ENCODE data around the gene HSPG2.

Gene HSPG2

GRCh38 chr1:21804536-21804935, 132.6 kb downstream of the HSPG2 start:
- no peak for DNase-seq
- H3K9me3 ChIP-seq (ENCODE audit: severe bottlenecking): no peaks in the 10 kb centered on the region
- no peak for TF ChIP-seq CTCF (IDR thresholded peaks at IDR 0.05; ENCODE audit: low read depth, low read length)
- no peak overlapping the region for H3K4me3 ChIP-seq (ENCODE audit: low read depth, low read length)
- no peak overlapping the region for H3K27ac ChIP-seq
- H3K27me3 ChIP-seq (ENCODE audit: insufficient read depth, low read depth, severe bottlenecking): no peaks in the 10 kb centered on the region
- no peaks in the 10 kb centered on the region for H3K36me3 ChIP-seq

GRCh38 chr1:21801100-21801499, 136.0 kb downstream of the HSPG2 start:
- Histone ChIP-seq H3K27ac (no peak overlapping the region), H3K27me3 (ENCODE audit: insufficient read depth, low read depth, severe bottlenecking) (no peaks in the 10 kb centered on the region), H3K36me3 (no peaks in the 10 kb centered on the region), H3K9me3 (ENCODE audit: severe bottlenecking) (no peaks in the 10 kb centered on the region), H3K4me3 (ENCODE audit: low read depth, low read length) (no peak overlapping the region)
- no peak for DNase-seq
- TF ChIP-seq CTCF (IDR thresholded peaks at IDR 0.05; ENCODE audit: low read depth, low read length): no peak

GRCh38 chr1:21799730-21800129, 137.4 kb downstream of the HSPG2 start:
- DNase-seq: no peak
- Histone ChIP-seq H3K9me3 (ENCODE audit: severe bottlenecking) (peaks cover 4% of the 10 kb centered on the region), H3K27me3 (ENCODE audit: insufficient read depth, low read depth, severe bottlenecking) (no peaks in the 10 kb centered on the region), H3K27ac (no peak overlapping the region), H3K4me3 (ENCODE audit: low read depth, low read length) (no peak overlapping the region), H3K36me3 (no peaks in the 10 kb centered on the region)
- no peak for TF ChIP-seq CTCF (IDR thresholded peaks at IDR 0.05; ENCODE audit: low read depth, low read length)

- Histone ChIP-seq H3K27ac (no peak overlapping the region), H3K9me3 (ENCODE audit: severe bottlenecking) (peaks cover 5% of the 10 kb centered on the region), H3K36me3 (no peaks in the 10 kb centered on the region), H3K4me3 (ENCODE audit: low read depth, low read length) (no peak overlapping the region), H3K27me3 (ENCODE audit: insufficient read depth, low read depth, severe bottlenecking) (no peaks in the 10 kb centered on the region)
- TF ChIP-seq CTCF (IDR thresholded peaks at IDR 0.05; ENCODE audit: low read depth, low read length): no peak
- DNase-seq: no peak
These were observed 142.0 kb downstream of the HSPG2 start for GRCh38 chr1:21795075-21795474.

- no peak for DNase-seq
- H3K9me3 ChIP-seq (ENCODE audit: severe bottlenecking): peaks cover 5% of the 10 kb centered on the region
- H3K27me3 ChIP-seq (ENCODE audit: insufficient read depth, low read depth, severe bottlenecking): no peaks in the 10 kb centered on the region
- H3K27ac ChIP-seq: no peak overlapping the region
- no peak overlapping the region for H3K4me3 ChIP-seq (ENCODE audit: low read depth, low read length)
- no peak for TF ChIP-seq CTCF (IDR thresholded peaks at IDR 0.05; ENCODE audit: low read depth, low read length)
- H3K36me3 ChIP-seq: no peaks in the 10 kb centered on the region
These were observed 142.5 kb downstream of the HSPG2 start for GRCh38 chr1:21794656-21795055.

GRCh38 chr1:21793104-21793503, 144.0 kb downstream of the HSPG2 start:
- H3K4me3 ChIP-seq (ENCODE audit: low read depth, low read length): no peak overlapping the region
- no peak overlapping the region for H3K27ac ChIP-seq
- H3K36me3 ChIP-seq: no peaks in the 10 kb centered on the region
- DNase-seq: no peak
- no peak for TF ChIP-seq CTCF (IDR thresholded peaks at IDR 0.05; ENCODE audit: low read depth, low read length)
- no peaks in the 10 kb centered on the region for H3K27me3 ChIP-seq (ENCODE audit: insufficient read depth, low read depth, severe bottlenecking)
- peaks cover 5% of the 10 kb centered on the region for H3K9me3 ChIP-seq (ENCODE audit: severe bottlenecking)
